ENCODE measurements around the gene WDR53. TPM values are rescaled to one million over a fixed set of nuclear protein-coding genes. Genes with fewer than 3 reads are reported as not detected.

Gene WDR53
- total and polyA plus RNA-seq, 2 donors (not counting 3 experiments of a cell fraction or from before 2014, with no cell fraction given) = 5.2 to 13.0 TPM

- Histone ChIP-seq H3K36me3 (ENCODE audit: control insufficient read depth in 2 of 2, extremely low read depth in 1 of 2, insufficient read depth in 2 of 2, low read length in 2 of 2) (no peaks in the 10 kb centered on the region), H2AFZ (ENCODE audit: low read depth, low read length) (no peak overlapping the region), H3K4me3 (replicated peaks in 1 of 3; ENCODE audit: insufficient read depth in 1 of 3, low read depth in 1 of 3, low read length in 3 of 3) (no peak overlapping the region), H3K9ac (replicated peaks; ENCODE audit: extremely low read depth, insufficient read depth, low read length) (no peak overlapping the region), H3K9me3 (replicated peaks; ENCODE audit: control insufficient read depth, insufficient read depth, low read length) (no peaks in the 10 kb centered on the region), H4K20me1 (replicated peaks; ENCODE audit: control insufficient read depth, extremely low read depth, insufficient read depth, low read length) (no peaks in the 10 kb centered on the region), H3K79me2 (ENCODE audit: control insufficient read depth, insufficient read depth, low read length) (no peaks in the 10 kb centered on the region), H3K27ac (ENCODE audit: insufficient read depth, low read depth, low read length) (no peak overlapping the region), H3K4me2 (ENCODE audit: insufficient read depth, low read length) (no peak overlapping the region), H3K4me1 (ENCODE audit: control insufficient read depth, extremely low read depth, insufficient read depth, low read length) (no peaks in the 10 kb centered on the region), H3K9me1 (replicated peaks; ENCODE audit: control insufficient read depth, extremely low read depth, insufficient read depth, low read length) (no peaks in the 10 kb centered on the region), H3K27me3 (ENCODE audit: control insufficient read depth in 2 of 2, insufficient read depth in 2 of 2, low read length in 2 of 2) (peaks cover 0 to 6% of the 10 kb centered on the region in 2 experiments)
- TF ChIP-seq POLR2A (IDR thresholded peaks at IDR 0.05; ENCODE audit: low read depth, low read length) (no peak), GATA2 (IDR thresholded peaks at IDR 0.05; ENCODE audit: insufficient read depth, insufficient read length, low read depth, low read length) (no peak), FOS (IDR thresholded peaks at IDR 0.05; ENCODE audit: borderline replicate concordance, insufficient read depth, low read length) (no peak), MAX (IDR thresholded peaks at IDR 0.05; ENCODE audit: insufficient read depth, insufficient read length) (no peak), JUN (IDR thresholded peaks at IDR 0.05; ENCODE audit: borderline replicate concordance, insufficient read depth, insufficient read length, low read depth) (no peak), EZH2 (IDR thresholded peaks at IDR 0.05; ENCODE audit: borderline replicate concordance, low read depth, low read length, severe bottlenecking) (no peak), POLR2AphosphoS5 (IDR thresholded peaks at IDR 0.05; ENCODE audit: insufficient read depth, low read depth, low read length) (no peak), MYC (IDR thresholded peaks at IDR 0.05; ENCODE audit: low read depth, low read length) (no peak), CTCF (IDR thresholded peaks at IDR 0.05; ENCODE audit: extremely low read depth in 1 of 2, insufficient read depth in 1 of 2, low read depth in 1 of 2, low read length in 2 of 2) (no peak)
- intact Hi-C loops (cut with micrococcal nuclease) = no loop called here
- ChIA-PET POLR2A (no interaction called here), CTCF (no interaction called here)
- DNase-seq (ENCODE audit: low read depth, low spot score) (no peak), FAIRE-seq (peak; percentile 33)
- BruUV-seq (replicated peaks) = no TSS peak
- dilution Hi-C loops (cut with MboI; ENCODE audit: extremely low pct_ligation_motif_present, low sequenced_read_pairs) = no loop called here
Measured at GRCh38 chr3:196602673-196603072, 34.3 kb upstream of the WDR53 start.

All from endothelial cell of umbilical vein (primary cell).